ENCODE measurements around the gene RAMP3. TPM values are rescaled to one million over a fixed set of nuclear protein-coding genes. Genes with fewer than 3 reads are reported as not detected.

Gene RAMP3
- polyA plus RNA-seq, 1 experiment: not detected

GRCh38 chr7:45217358-45217757 is 59.8 kb downstream of the RAMP3 start:
- H3K36me3 ChIP-seq (ENCODE audit: control insufficient read depth, insufficient read depth, low read length): no peaks in the 10 kb centered on the region
- ChIA-PET CTCF (interaction anchor here (0.6 to 2.1 kb wide), 9 partner anchors 10 to 43 kb away, joined by 3 to 15 read pairs (median 3); no protein-coding TSS in a partner anchor), POLR2A (no interaction called here)
- DNase-seq (ENCODE audit: low read depth): no peak
- peaks cover 6% of the 10 kb centered on the region; the same call in 1 of the 2 replicates for H3K27me3 ChIP-seq (ENCODE audit: control insufficient read depth, insufficient read depth, low read length)
- peak; percentile 53 for TF ChIP-seq CTCF (IDR thresholded peaks at IDR 0.05; ENCODE audit: insufficient read depth, low read depth, low read length)
- no peak overlapping the region for H3K4me3 ChIP-seq (ENCODE audit: low read depth, low read length)

- ChIA-PET POLR2A (no interaction called here), CTCF (no interaction called here)
- H3K36me3 ChIP-seq (ENCODE audit: control insufficient read depth, insufficient read depth, low read length): no peaks in the 10 kb centered on the region
- peaks cover 2% of the 10 kb centered on the region; the same call in 1 of the 2 replicates for H3K27me3 ChIP-seq (ENCODE audit: control insufficient read depth, insufficient read depth, low read length)
- no peak overlapping the region for H3K4me3 ChIP-seq (ENCODE audit: low read depth, low read length)
- TF ChIP-seq CTCF (IDR thresholded peaks at IDR 0.05; ENCODE audit: insufficient read depth, low read depth, low read length): no peak
- no peak for DNase-seq (ENCODE audit: low read depth)
Measured at GRCh38 chr7:45219130-45219529, 61.5 kb downstream of the RAMP3 start.

GRCh38 chr7:45219801-45220435 is 62.3 kb downstream of the RAMP3 start:
- CTCF ChIA-PET: no interaction called here
- TF ChIP-seq CTCF (IDR thresholded peaks at IDR 0.05; ENCODE audit: insufficient read depth, low read depth, low read length): no peak
- Histone ChIP-seq H3K4me3 (ENCODE audit: low read depth, low read length) (no peak overlapping the region), H3K36me3 (ENCODE audit: control insufficient read depth, insufficient read depth, low read length) (no peaks in the 10 kb centered on the region), H3K27me3 (ENCODE audit: control insufficient read depth, insufficient read depth, low read length) (peaks cover 2% of the 10 kb centered on the region; the same call in 1 of the 2 replicates)
- no peak for DNase-seq (ENCODE audit: low read depth)
- POLR2A ChIA-PET: no interaction called here

GRCh38 chr7:45220846-45221618 is 63.4 kb downstream of the RAMP3 start:
- no peak for TF ChIP-seq CTCF (IDR thresholded peaks at IDR 0.05; ENCODE audit: insufficient read depth, low read depth, low read length)
- CTCF ChIA-PET: no interaction called here
- Histone ChIP-seq H3K27me3 (ENCODE audit: control insufficient read depth, insufficient read depth, low read length) (peaks cover 1% of the 10 kb centered on the region; the same call in 1 of the 2 replicates), H3K36me3 (ENCODE audit: control insufficient read depth, insufficient read depth, low read length) (no peaks in the 10 kb centered on the region), H3K4me3 (ENCODE audit: low read depth, low read length) (no peak overlapping the region)
- POLR2A ChIA-PET: no interaction called here
- no peak for DNase-seq (ENCODE audit: low read depth)

- CTCF ChIA-PET: interaction anchor here (1.4 kb wide), 1 partner anchor 20 kb away, joined by 3 read pairs; no protein-coding TSS in a partner anchor
- POLR2A ChIA-PET: no interaction called here
Measured at GRCh38 chr7:45221896-45222604, 64.5 kb downstream of the RAMP3 start.

More at GRCh38 chr7:45221896-45222604, 64.5 kb downstream of the RAMP3 start:
- Histone ChIP-seq H3K4me3 (ENCODE audit: low read depth, low read length) (no peak overlapping the region), H3K36me3 (ENCODE audit: control insufficient read depth, insufficient read depth, low read length) (no peaks in the 10 kb centered on the region), H3K27me3 (ENCODE audit: control insufficient read depth, insufficient read depth, low read length) (peaks cover 1% of the 10 kb centered on the region; the same call in 1 of the 2 replicates)
- DNase-seq (ENCODE audit: low read depth): no peak
- no peak for TF ChIP-seq CTCF (IDR thresholded peaks at IDR 0.05; ENCODE audit: insufficient read depth, low read depth, low read length)
